ENCODE data around the gene WDR37. TPM values are rescaled to one million over a fixed set of nuclear protein-coding genes. Genes with fewer than 3 reads are reported as not detected.
A peak's percentile ranks its signal among the peaks of the same experiment; 100 is the strongest.

WDR37 gene
- total and polyA plus RNA-seq, 10 of the 15 experiments (the other 5 are each of a cell fraction or from before 2014, with no cell fraction given), result 1.9 to 11.1 (median 7.1) TPM

DNA sequence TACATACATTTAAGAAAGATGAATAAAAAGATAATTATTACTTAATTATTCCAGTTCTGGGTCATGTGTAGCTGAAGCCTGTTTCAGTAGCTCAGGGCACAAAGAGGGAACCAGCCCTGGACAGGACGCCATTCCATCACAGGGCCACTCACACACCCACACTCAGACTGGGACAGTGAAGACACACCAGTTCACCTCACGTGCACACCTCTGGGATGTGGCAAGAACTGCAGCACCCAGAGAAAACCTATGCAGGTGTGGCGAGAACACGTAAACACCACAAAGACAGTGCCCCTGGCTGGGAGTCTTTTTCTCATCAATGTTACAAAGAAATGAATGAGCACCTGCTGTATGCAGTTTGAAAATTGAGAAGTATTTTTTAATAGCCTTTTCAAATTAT is 5.6 kb upstream of the WDR37 start:
- BruUV-seq (replicated peaks), result no TSS peak
- DNase-seq (ENCODE audit: low read depth, low spot score), result no peak
- CTCF ChIA-PET, result interaction anchor here (0.6 to 2.1 kb wide), 3 partner anchors 24 to 823 kb away, joined by 3 to 8 read pairs (median 3); no protein-coding TSS in a partner anchor
- Histone ChIP-seq H3K4me3 (peak overlapping the region; percentile 95), H3K27me3 (replicated peaks in 1 of 2; ENCODE audit: control insufficient read depth in 2 of 2, insufficient read depth in 2 of 2, low read length in 1 of 2) (no peaks in the 10 kb centered on the region), H3K9me3 (replicated peaks; ENCODE audit: control insufficient read depth, insufficient read depth, low read length) (no peaks in the 10 kb centered on the region), H3K27ac (ENCODE audit: control insufficient read depth, insufficient read depth) (no peak overlapping the region), H3K9ac (ENCODE audit: control insufficient read depth, insufficient read depth, low read length) (peak overlapping the region; percentile 92; the same call in 1 of the 2 replicates), H2AFZ (ENCODE audit: control insufficient read depth, low read depth, low read length) (no peak overlapping the region), H3K79me2 (ENCODE audit: control insufficient read depth, insufficient read depth, low read length) (peaks cover 80% of the 10 kb centered on the region), H3K4me2 (ENCODE audit: control insufficient read depth, insufficient read depth) (peak overlapping the region; percentile 32), H3K4me1 (ENCODE audit: control insufficient read depth, insufficient read depth, low read length) (peaks cover 6% of the 10 kb centered on the region), H4K20me1 (ENCODE audit: control insufficient read depth, insufficient read depth) (peaks cover 3% of the 10 kb centered on the region; the same call in 1 of the 2 replicates), H3K36me3 (ENCODE audit: control insufficient read depth in 2 of 2, insufficient read depth in 2 of 2, low read length in 1 of 2) (peaks cover 0 to 16% of the 10 kb centered on the region in 2 experiments; a peak in 2 of 4 replicates)
- 1% methylated on average over 4 of the region's 4 CpGs for WGBS (ENCODE audit: insufficient coverage, insufficient replicate concordance, low lambda C conversion rate, missing lambda C conversion rate)
- TF ChIP-seq CHD4 (IDR thresholded peaks at IDR 0.05) (no peak), IKZF2 (IDR thresholded peaks at IDR 0.05) (peak in 1 of 2 experiments; percentile 28; a peak in 1 of 4 replicates), RUNX3 (IDR thresholded peaks at IDR 0.05; ENCODE audit: low read length) (peak; percentile 43), BMI1 (IDR thresholded peaks at IDR 0.05; ENCODE audit: borderline replicate concordance) (no peak), POLR2AphosphoS5 (IDR thresholded peaks at IDR 0.05; ENCODE audit: low read length) (peak; percentile 37; the same call in 1 of the 2 replicates), CTCF (IDR thresholded peaks at IDR 0.05 in 2 of 3, conservative IDR thresholded peaks at IDR 0.05 in 1 of 3; ENCODE audit: control insufficient read depth in 2 of 3, extremely low read depth in 1 of 3, insufficient read depth in 1 of 3, low read depth in 3 of 3, low read length in 3 of 3) (peak in 2 of 3 experiments; percentile 24; a peak in 1 of 6 replicates), ZNF274 (IDR thresholded peaks at IDR 0.05; ENCODE audit: insufficient read depth, insufficient read length) (no peak), IRF4 (IDR thresholded peaks at IDR 0.05; ENCODE audit: low read depth, low read length) (0 out of 2 replicates have a peak, but pooled peaks have one; percentile 28), TCF12 (IDR thresholded peaks at IDR 0.05; ENCODE audit: low read depth, low read length) (0 out of 2 replicates have a peak, but pooled peaks have one; percentile 26), HDGF (IDR thresholded peaks at IDR 0.05) (no peak), PAX5 (IDR thresholded peaks at IDR 0.05; ENCODE audit: borderline replicate concordance, low read depth, low read length) (0 out of 2 replicates have a peak, but pooled peaks have one; percentile 16), MXI1 (IDR thresholded peaks at IDR 0.05; ENCODE audit: low read depth, low read length) (peak; percentile 75), POLR2A (IDR thresholded peaks at IDR 0.05; ENCODE audit: low read depth, low read length) (peak; percentile 47), FOXM1 (IDR thresholded peaks at IDR 0.05; ENCODE audit: low read depth, low read length) (no peak), SMARCA5 (IDR thresholded peaks at IDR 0.05) (no peak), BHLHE40 (IDR thresholded peaks at IDR 0.05; ENCODE audit: borderline replicate concordance in 1 of 2, low read depth in 2 of 2, low read length in 1 of 2) (peak; percentile 91 to 95), FOXK2 (IDR thresholded peaks at IDR 0.05) (no peak), YY1 (IDR thresholded peaks at IDR 0.05; ENCODE audit: low read depth, low read length) (no peak)
- TF ChIP-seq, protein P1, sequence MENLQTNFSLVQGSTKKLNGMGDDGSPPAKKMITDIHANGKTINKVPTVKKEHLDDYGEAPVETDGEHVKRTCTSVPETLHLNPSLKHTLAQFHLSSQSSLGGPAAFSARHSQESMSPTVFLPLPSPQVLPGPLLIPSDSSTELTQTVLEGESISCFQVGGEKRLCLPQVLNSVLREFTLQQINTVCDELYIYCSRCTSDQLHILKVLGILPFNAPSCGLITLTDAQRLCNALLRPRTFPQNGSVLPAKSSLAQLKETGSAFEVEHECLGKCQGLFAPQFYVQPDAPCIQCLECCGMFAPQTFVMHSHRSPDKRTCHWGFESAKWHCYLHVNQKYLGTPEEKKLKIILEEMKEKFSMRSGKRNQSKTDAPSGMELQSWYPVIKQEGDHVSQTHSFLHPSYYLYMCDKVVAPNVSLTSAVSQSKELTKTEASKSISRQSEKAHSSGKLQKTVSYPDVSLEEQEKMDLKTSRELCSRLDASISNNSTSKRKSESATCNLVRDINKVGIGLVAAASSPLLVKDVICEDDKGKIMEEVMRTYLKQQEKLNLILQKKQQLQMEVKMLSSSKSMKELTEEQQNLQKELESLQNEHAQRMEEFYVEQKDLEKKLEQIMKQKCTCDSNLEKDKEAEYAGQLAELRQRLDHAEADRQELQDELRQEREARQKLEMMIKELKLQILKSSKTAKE (IDR thresholded peaks at IDR 0.05; ENCODE audit: low read depth, poor library complexity, severe bottlenecking), result no peak
- ATAC-seq, result peak; percentile 34
- intact Hi-C loops (cut with micrococcal nuclease; ENCODE audit: unreplicated experiment) (no loop called here), in situ Hi-C loops (cut with MboI) (no loop called here)
- FAIRE-seq, result no peak
- RAD21 ChIA-PET (ENCODE audit: unreplicated experiment), result interaction anchor here (0.9 to 3.1 kb wide), 3 partner anchors 11 to 121 kb away, joined by 3 to 9 read pairs (median 3); partner anchors contain the start of gene GTPBP4
- POLR2A ChIA-PET, result interaction anchor here (0.6 to 3.6 kb wide), 7 partner anchors 9 to 122 kb away, joined by 3 to 19 read pairs (median 7); no protein-coding TSS in a partner anchor
- SMC1A ChIA-PET (ENCODE audit: uncharacterized antibody, unreplicated experiment), result interaction anchor here (0.7 to 1.3 kb wide), 6 partner anchors 15 to 161 kb away, joined by 3 to 4 read pairs (median 3); no protein-coding TSS in a partner anchor

All from GM12878 (cell line).